ENCODE data around the gene PRR12. TPM values are rescaled to one million over a fixed set of nuclear protein-coding genes. Genes with fewer than 3 reads are reported as not detected.

The PRR12 gene
- total and polyA plus RNA-seq, 2 experiments from 2014 or later = 5.1 to 24.7 TPM

- peaks cover 10% of the 10 kb centered on the region for H3K4me1 ChIP-seq (ENCODE audit: low read depth)
- H3K4me3 ChIP-seq = no peak overlapping the region
- H3K9me3 ChIP-seq (ENCODE audit: low read depth) = no peaks in the 10 kb centered on the region
- H3K27me3 ChIP-seq = no peaks in the 10 kb centered on the region
- no peak for DNase-seq (ENCODE audit: low read depth in 1 of 2, low spot score in 1 of 2)
- no peaks in the 10 kb centered on the region for H3K36me3 ChIP-seq
- H3K27ac ChIP-seq = no peak overlapping the region
- TF ChIP-seq CTCF (IDR thresholded peaks at IDR 0.05; ENCODE audit: low read depth, low read length) = no peak
Observed at GRCh38 chr19:49566302-49566701, 24.7 kb upstream of the PRR12 start.

GRCh38 chr19:49567861-49568441 lies 23.0 kb upstream of the PRR12 start:
- peak overlapping the region; percentile 21 for H3K27ac ChIP-seq
- H3K9me3 ChIP-seq (ENCODE audit: low read depth) = no peaks in the 10 kb centered on the region
- no peaks in the 10 kb centered on the region for H3K36me3 ChIP-seq
- no peak overlapping the region for H3K4me3 ChIP-seq
- H3K4me1 ChIP-seq (ENCODE audit: low read depth) = peaks cover 13% of the 10 kb centered on the region
- DNase-seq (ENCODE audit: low read depth in 1 of 2, low spot score in 1 of 2) = peak in 1 of 2 donors; percentile 47
- TF ChIP-seq CTCF (IDR thresholded peaks at IDR 0.05; ENCODE audit: low read depth, low read length) = no peak
- no peaks in the 10 kb centered on the region for H3K27me3 ChIP-seq

- peak; percentile 99 for TF ChIP-seq CTCF (IDR thresholded peaks at IDR 0.05; ENCODE audit: low read depth, low read length)
- DNase-seq (ENCODE audit: low read depth in 1 of 2, low spot score in 1 of 2) = peak; percentile 91
Observed at GRCh38 chr19:49570138-49570856, 20.7 kb upstream of the PRR12 start.

GRCh38 chr19:49570997-49571676 lies 19.8 kb upstream of the PRR12 start:
- peak in 1 of 2 donors; percentile 57 for DNase-seq (ENCODE audit: low read depth in 1 of 2, low spot score in 1 of 2)

More at GRCh38 chr19:49570138-49570856, 20.7 kb upstream of the PRR12 start:
- Histone ChIP-seq H3K4me1 (ENCODE audit: low read depth) (peaks cover 13% of the 10 kb centered on the region), H3K9me3 (ENCODE audit: low read depth) (no peaks in the 10 kb centered on the region), H3K4me3 (peak overlapping the region; percentile 4), H3K36me3 (peaks cover 8% of the 10 kb centered on the region), H3K27ac (peak overlapping the region; percentile 94), H3K27me3 (no peaks in the 10 kb centered on the region)

More at GRCh38 chr19:49570997-49571676, 19.8 kb upstream of the PRR12 start:
- no peaks in the 10 kb centered on the region for H3K9me3 ChIP-seq (ENCODE audit: low read depth)
- peak overlapping the region; percentile 94 for H3K27ac ChIP-seq
- no peaks in the 10 kb centered on the region for H3K27me3 ChIP-seq
- no peak for TF ChIP-seq CTCF (IDR thresholded peaks at IDR 0.05; ENCODE audit: low read depth, low read length)
- peaks cover 14% of the 10 kb centered on the region for H3K36me3 ChIP-seq
- peak overlapping the region; percentile 4 for H3K4me3 ChIP-seq
- H3K4me1 ChIP-seq (ENCODE audit: low read depth) = peaks cover 13% of the 10 kb centered on the region

All from cardiac muscle cell (in vitro differentiated cells and primary cell).